Measurements from ENCODE around the gene ALKBH7.
"Not testable (repeated sequence)": the region's sequence is repeated elsewhere in the genome, so short reads cannot be mapped to it uniquely, and the experiment has no call there.

Gene ALKBH7

GRCh38 chr19:6373096-6373812 is 660 bp downstream of the ALKBH7 start:
- DNase-seq = peak; percentile 96

GRCh38 chr19:6373813-6374108 is 1.2 kb downstream of the ALKBH7 start:
- no peak for DNase-seq

GRCh38 chr19:6374161-6374709 is 1.6 kb downstream of the ALKBH7 start:
- DNase-seq = no peak

- DNase-seq = no peak
These were observed 2.3 kb downstream of the ALKBH7 start for GRCh38 chr19:6374711-6375410.

GRCh38 chr19:6375411-6376010 is 2.9 kb downstream of the ALKBH7 start, which contains the start of gene PSPN:
Gene PSPN (minus strand): TSS chr19:6375933. CDS start chr19:6375849, 84 bp downstream.
- DNase-seq = no peak

- no peak for DNase-seq
These were observed 4.1 kb downstream of the ALKBH7 start for GRCh38 chr19:6376512-6377190.

- DNase-seq = no peak
These were observed 5.4 kb downstream of the ALKBH7 start for GRCh38 chr19:6378041-6378440.

- DNase-seq = no peak
These were observed 5.9 kb downstream of the ALKBH7 start for GRCh38 chr19:6378486-6378885.

GRCh38 chr19:6379744-6380143 is 7.2 kb downstream of the ALKBH7 start:
- no peak for DNase-seq

GRCh38 chr19:6381030-6381750 is 8.6 kb downstream of the ALKBH7 start:
- DNase-seq = no peak

GRCh38 chr19:6383188-6383587 is 10.6 kb downstream of the ALKBH7 start:
- no peak for DNase-seq

GRCh38 chr19:6384381-6384780 is 11.8 kb downstream of the ALKBH7 start:
- no peak for DNase-seq

- DNase-seq = no peak
These were observed 14.8 kb downstream of the ALKBH7 start for GRCh38 chr19:6387372-6387771.

- no peak for DNase-seq
These were observed 19.9 kb downstream of the ALKBH7 start for GRCh38 chr19:6392221-6393073.

GRCh38 chr19:6393074-6393982 is 20.7 kb downstream of the ALKBH7 start, which contains the start of gene GTF2F1:
Gene GTF2F1 (minus strand): TSS chr19:6393164. CDS start chr19:6392995, 169 bp downstream.
- peak; percentile 97 for DNase-seq

GRCh38 chr19:6393983-6394412 is 21.4 kb downstream of the ALKBH7 start:
- no peak for DNase-seq

GRCh38 chr19:6394831-6395230 is 22.2 kb downstream of the ALKBH7 start:
- no peak for DNase-seq

GRCh38 chr19:6396305-6396704 is 23.7 kb downstream of the ALKBH7 start:
- DNase-seq = no peak

GRCh38 chr19:6400062-6400944 is 27.7 kb downstream of the ALKBH7 start:
- DNase-seq = not testable (repeated sequence)
